ENCODE results near the gene REEP3.
"Not testable (repeated sequence)": the region's sequence is repeated elsewhere in the genome, so short reads cannot be mapped to it uniquely, and the experiment has no call there.

Gene REEP3

GRCh38 chr10:63497321-63497720 is 23.9 kb upstream of the REEP3 start:
- H3K4me1 Mint-ChIP-seq (ENCODE audit: low read depth): peaks cover 15% of the 10 kb centered on the region
- H3K27ac Mint-ChIP-seq: no peak overlapping the region
- H3K27me3 Mint-ChIP-seq: no peaks in the 10 kb centered on the region
- no peaks in the 10 kb centered on the region for H3K9me3 Mint-ChIP-seq
- no peak overlapping the region for H3K4me3 Mint-ChIP-seq
- intact Hi-C loops (cut with micrococcal nuclease): no loop called here
- H3K36me3 Mint-ChIP-seq (ENCODE audit: low read depth): peaks cover 9% of the 10 kb centered on the region

GRCh38 chr10:63498665-63499064 is 22.5 kb upstream of the REEP3 start:
- Mint-ChIP-seq H3K27me3 (no peaks in the 10 kb centered on the region), H3K9me3 (no peaks in the 10 kb centered on the region), H3K27ac (no peak overlapping the region), H3K4me3 (no peak overlapping the region), H3K36me3 (ENCODE audit: low read depth) (peaks cover 9% of the 10 kb centered on the region), H3K4me1 (ENCODE audit: low read depth) (peaks cover 19% of the 10 kb centered on the region)
- intact Hi-C loops (cut with micrococcal nuclease): no loop called here

DNA sequence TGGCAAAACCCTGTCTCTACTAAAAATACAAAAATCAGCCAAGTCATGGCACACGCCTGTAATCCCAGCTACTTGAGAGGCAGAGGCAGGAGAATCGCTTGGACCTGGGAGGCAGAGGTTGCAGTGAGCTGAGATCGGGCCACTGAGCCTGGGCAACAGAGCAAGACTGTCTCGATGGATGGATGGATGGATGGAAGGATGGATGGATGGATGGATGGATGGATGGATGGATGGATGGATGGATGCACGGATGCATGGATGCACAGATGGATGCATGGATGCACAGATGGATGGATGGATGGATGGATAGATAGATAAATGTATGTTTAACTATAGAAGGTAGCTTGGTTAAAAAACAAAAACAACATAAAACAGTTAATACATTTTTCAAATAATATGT is 20.6 kb upstream of the REEP3 start:
- H3K27ac Mint-ChIP-seq; H3K9me3 Mint-ChIP-seq; H3K4me3 Mint-ChIP-seq; intact Hi-C loops (cut with micrococcal nuclease); H3K36me3 Mint-ChIP-seq (ENCODE audit: low read depth); H3K27me3 Mint-ChIP-seq: not testable (repeated sequence)
- peaks cover 34% of the 10 kb centered on the region for H3K4me1 Mint-ChIP-seq (ENCODE audit: low read depth)

GRCh38 chr10:63501954-63502353 is 19.2 kb upstream of the REEP3 start:
- H3K27ac Mint-ChIP-seq: no peak overlapping the region
- no peak overlapping the region for H3K4me3 Mint-ChIP-seq
- intact Hi-C loops (cut with micrococcal nuclease): no loop called here
- peaks cover 43% of the 10 kb centered on the region for H3K4me1 Mint-ChIP-seq (ENCODE audit: low read depth)
- no peaks in the 10 kb centered on the region for H3K27me3 Mint-ChIP-seq
- H3K9me3 Mint-ChIP-seq: no peaks in the 10 kb centered on the region
- peaks cover 9% of the 10 kb centered on the region for H3K36me3 Mint-ChIP-seq (ENCODE audit: low read depth)

- H3K4me3 Mint-ChIP-seq: no peak overlapping the region
- H3K27me3 Mint-ChIP-seq: no peaks in the 10 kb centered on the region
- peaks cover 9% of the 10 kb centered on the region for H3K36me3 Mint-ChIP-seq (ENCODE audit: low read depth)
- no peak overlapping the region for H3K27ac Mint-ChIP-seq
- H3K9me3 Mint-ChIP-seq: no peaks in the 10 kb centered on the region
- intact Hi-C loops (cut with micrococcal nuclease): no loop called here
- H3K4me1 Mint-ChIP-seq (ENCODE audit: low read depth): peaks cover 43% of the 10 kb centered on the region
These were observed 18.4 kb upstream of the REEP3 start for GRCh38 chr10:63502832-63503231.

DNA sequence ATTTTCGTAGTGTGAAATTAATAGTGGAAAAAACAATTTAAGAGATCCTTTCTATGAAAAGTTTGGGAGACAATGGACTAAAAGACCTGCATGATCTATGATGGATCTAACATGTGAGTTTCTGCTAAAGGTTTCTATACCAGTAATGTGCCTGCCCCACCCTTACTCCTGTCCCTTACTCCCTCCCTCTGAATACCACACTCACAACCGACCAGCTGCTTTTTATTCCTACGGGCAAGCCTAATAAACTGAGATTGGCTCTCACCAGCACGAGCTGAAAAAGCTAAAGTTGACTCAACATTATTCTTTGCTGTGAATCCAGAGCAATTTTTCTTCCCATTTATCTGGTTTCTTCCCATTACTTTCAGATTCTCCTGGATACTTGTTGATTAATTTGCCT is 17.8 kb upstream of the REEP3 start:
- Mint-ChIP-seq H3K9me3 (no peaks in the 10 kb centered on the region), H3K36me3 (ENCODE audit: low read depth) (peaks cover 9% of the 10 kb centered on the region), H3K27me3 (no peaks in the 10 kb centered on the region), H3K4me1 (ENCODE audit: low read depth) (peaks cover 43% of the 10 kb centered on the region), H3K27ac (no peak overlapping the region), H3K4me3 (no peak overlapping the region)
- intact Hi-C loops (cut with micrococcal nuclease): no loop called here

DNA sequence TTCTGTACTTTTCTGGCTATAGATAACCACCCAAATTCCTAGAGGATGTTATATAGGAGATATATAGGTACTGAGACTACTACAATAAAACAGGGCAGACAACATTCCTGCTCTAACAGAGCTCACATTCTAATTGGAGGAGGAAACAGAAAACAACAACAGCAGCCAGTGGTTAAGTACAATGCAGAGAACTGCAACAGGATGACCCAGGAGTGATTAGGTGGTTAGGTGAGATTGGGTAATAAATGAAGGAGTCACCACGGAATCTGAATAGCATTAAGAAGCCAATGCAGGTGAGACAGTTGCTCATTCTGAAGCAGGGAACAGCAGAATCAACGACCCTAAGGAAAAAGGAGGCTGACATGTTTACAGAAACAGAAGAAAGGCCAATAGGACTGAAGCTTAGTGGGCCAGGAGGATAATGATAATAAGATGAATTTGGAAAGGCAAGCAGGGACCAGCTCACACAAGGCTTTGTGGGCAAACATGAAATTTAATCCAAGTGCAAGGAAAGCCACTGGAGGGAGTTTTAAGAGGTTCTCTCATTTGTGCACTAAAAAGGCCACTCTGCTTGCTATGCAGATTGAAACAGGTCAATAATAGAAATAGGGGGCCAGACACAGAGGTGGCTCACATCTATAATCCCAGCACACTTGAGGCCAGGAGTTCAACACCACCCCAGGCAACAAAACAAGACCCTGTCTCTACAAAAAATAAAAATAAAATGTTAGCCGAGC is 16.9 kb upstream of the REEP3 start:
- Mint-ChIP-seq H3K27ac (no peak overlapping the region), H3K4me1 (ENCODE audit: low read depth) (peaks cover 35% of the 10 kb centered on the region), H3K27me3 (no peaks in the 10 kb centered on the region), H3K9me3 (no peaks in the 10 kb centered on the region), H3K36me3 (ENCODE audit: low read depth) (peaks cover 9% of the 10 kb centered on the region), H3K4me3 (no peak overlapping the region)
- intact Hi-C loops (cut with micrococcal nuclease): no loop called here

DNA sequence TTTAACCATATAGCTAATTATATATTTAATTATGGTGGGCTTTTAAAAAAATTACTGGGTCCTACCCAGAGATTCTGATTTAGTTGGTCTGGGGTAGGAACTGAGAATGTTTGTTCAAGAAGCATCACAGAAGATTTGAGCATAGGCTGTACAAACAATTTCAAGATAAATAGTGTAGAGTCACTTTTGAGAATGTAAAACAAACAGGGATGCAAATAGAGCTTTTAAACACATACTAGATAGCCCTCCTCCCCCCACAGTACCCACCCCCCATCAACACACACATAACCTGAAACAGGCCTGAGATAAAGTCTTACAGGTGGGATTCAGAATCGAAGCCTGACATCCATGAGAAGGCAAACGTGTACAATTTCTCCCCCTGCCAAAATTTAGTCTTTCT is 15.6 kb upstream of the REEP3 start:
- Mint-ChIP-seq H3K9me3 (no peaks in the 10 kb centered on the region), H3K36me3 (ENCODE audit: low read depth) (peaks cover 3% of the 10 kb centered on the region), H3K27ac (no peak overlapping the region), H3K4me3 (no peak overlapping the region), H3K4me1 (ENCODE audit: low read depth) (peaks cover 34% of the 10 kb centered on the region), H3K27me3 (no peaks in the 10 kb centered on the region)
- intact Hi-C loops (cut with micrococcal nuclease): no loop called here

GRCh38 chr10:63506554-63506953 is 14.6 kb upstream of the REEP3 start:
- Mint-ChIP-seq H3K36me3 (ENCODE audit: low read depth) (no peaks in the 10 kb centered on the region), H3K4me3 (no peak overlapping the region), H3K27ac (no peak overlapping the region), H3K9me3 (no peaks in the 10 kb centered on the region), H3K4me1 (ENCODE audit: low read depth) (peaks cover 34% of the 10 kb centered on the region), H3K27me3 (no peaks in the 10 kb centered on the region)
- intact Hi-C loops (cut with micrococcal nuclease): no loop called here

- intact Hi-C loops (cut with micrococcal nuclease): no loop called here
- H3K4me1 Mint-ChIP-seq (ENCODE audit: low read depth): peaks cover 41% of the 10 kb centered on the region
- H3K4me3 Mint-ChIP-seq: peak overlapping the region; percentile 30
- peak overlapping the region; percentile 70 for H3K27ac Mint-ChIP-seq
- H3K9me3 Mint-ChIP-seq: peaks cover 11% of the 10 kb centered on the region
- peaks cover 27% of the 10 kb centered on the region for H3K36me3 Mint-ChIP-seq (ENCODE audit: low read depth)
- H3K27me3 Mint-ChIP-seq: no peaks in the 10 kb centered on the region
These were observed 6.0 kb upstream of the REEP3 start for GRCh38 chr10:63515002-63515763.

DNA sequence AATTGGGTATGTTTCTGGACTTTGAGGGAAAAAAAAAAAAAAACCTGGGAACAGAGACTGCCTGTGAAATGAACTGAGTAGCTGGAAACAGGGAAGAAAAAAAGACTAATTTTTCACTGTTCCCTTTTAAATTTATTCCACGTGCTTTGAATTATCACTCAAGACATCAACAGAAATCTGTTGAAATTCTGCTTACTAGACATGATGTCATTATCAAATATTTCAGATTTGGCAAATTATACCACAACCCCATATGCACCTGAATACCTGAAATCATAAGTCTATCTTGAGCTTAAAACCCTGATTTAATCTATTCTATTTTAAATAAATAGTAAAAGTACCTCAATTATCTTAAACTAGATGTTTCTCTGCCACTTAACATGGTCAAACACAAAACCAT is 5.0 kb upstream of the REEP3 start:
- H3K27me3 Mint-ChIP-seq: no peaks in the 10 kb centered on the region
- H3K4me3 Mint-ChIP-seq: no peak overlapping the region
- H3K4me1 Mint-ChIP-seq (ENCODE audit: low read depth): peaks cover 41% of the 10 kb centered on the region
- H3K9me3 Mint-ChIP-seq: peaks cover 11% of the 10 kb centered on the region
- H3K36me3 Mint-ChIP-seq (ENCODE audit: low read depth): peaks cover 27% of the 10 kb centered on the region
- no peak overlapping the region for H3K27ac Mint-ChIP-seq
- intact Hi-C loops (cut with micrococcal nuclease): no loop called here

DNA sequence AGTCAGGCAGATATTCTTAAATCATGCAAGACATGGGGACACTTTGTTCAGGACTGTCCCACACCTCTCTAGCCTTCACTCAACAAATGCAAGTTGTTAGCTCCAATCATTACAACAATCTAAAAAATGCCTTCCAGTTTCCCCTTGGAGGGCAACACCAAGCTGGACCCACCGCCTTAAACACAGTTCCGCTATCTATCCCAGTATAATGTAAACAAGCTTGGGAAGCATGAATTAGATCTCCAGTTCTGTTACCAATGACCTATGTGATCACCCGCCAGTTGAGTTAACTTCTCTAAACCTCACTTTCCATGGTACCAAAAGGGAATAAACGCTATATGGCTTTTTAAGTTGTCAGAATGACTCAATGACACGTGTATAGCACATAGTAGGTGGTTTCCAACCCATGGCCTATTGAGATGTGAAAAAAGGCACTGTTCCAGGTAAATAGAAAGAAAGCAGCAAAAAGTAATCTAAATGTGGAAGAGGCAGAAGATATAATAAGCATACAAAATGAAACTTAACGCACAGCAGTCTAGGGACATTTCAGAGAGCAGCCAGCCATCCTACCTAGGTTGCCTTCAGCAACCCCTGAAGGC is 2.4 kb upstream of the REEP3 start:
- H3K4me3 Mint-ChIP-seq: no peak overlapping the region

GRCh38 chr10:63521416-63522276 is 445 bp downstream of the REEP3 start:
- H3K27ac Mint-ChIP-seq: peak overlapping the region; percentile 81
- intact Hi-C loops (cut with micrococcal nuclease): loop anchor here (2.0 to 5.0 kb wide), 3 partner anchors 57 to 254 kb away; partner anchors contain the start of gene JMJD1C
- no peaks in the 10 kb centered on the region for H3K9me3 Mint-ChIP-seq
- H3K27me3 Mint-ChIP-seq: no peaks in the 10 kb centered on the region
- H3K36me3 Mint-ChIP-seq (ENCODE audit: low read depth): peaks cover 12% of the 10 kb centered on the region
- H3K4me3 Mint-ChIP-seq: peak overlapping the region; percentile 81
- H3K4me1 Mint-ChIP-seq (ENCODE audit: low read depth): peaks cover 40% of the 10 kb centered on the region

More for the DNA sequence above, 2.4 kb upstream of the REEP3 start:
- no peaks in the 10 kb centered on the region for H3K27me3 Mint-ChIP-seq
- H3K4me1 Mint-ChIP-seq (ENCODE audit: low read depth): peaks cover 40% of the 10 kb centered on the region
- H3K9me3 Mint-ChIP-seq: peaks cover 7% of the 10 kb centered on the region
- no peak overlapping the region for H3K27ac Mint-ChIP-seq
- intact Hi-C loops (cut with micrococcal nuclease): no loop called here
- H3K36me3 Mint-ChIP-seq (ENCODE audit: low read depth): peaks cover 12% of the 10 kb centered on the region
